ENCODE results near the gene SMIM24.

Gene SMIM24

GRCh38 chr19:3496392-3497273 lies 16.3 kb upstream of the SMIM24 start:
- no peak for DNase-seq

DNA sequence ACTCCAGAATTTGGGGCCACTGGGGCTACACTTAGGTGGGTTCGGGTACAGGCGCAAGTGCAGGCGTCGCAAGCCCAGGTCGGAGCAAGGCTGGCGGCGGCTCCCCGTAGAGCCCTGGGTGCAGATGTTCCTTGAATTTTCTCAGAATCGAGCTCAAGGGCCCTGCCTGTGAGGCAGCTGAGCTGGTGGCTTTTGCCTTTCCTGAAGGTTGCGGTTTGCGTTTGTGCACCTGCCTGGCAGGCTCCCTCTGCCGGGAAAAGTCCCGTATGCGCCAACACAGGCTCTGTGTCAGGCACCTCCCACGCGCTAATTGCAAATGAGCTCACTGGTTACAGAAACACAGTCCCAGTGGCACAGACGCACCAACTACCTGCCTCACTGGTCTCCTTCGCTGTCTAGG lies 14.2 kb upstream of the SMIM24 start:
- DNase-seq, result peak; percentile 66 to 75

- DNase-seq, result peak; percentile 67 to 75
Observed at GRCh38 chr19:3494051-3494450, 13.7 kb upstream of the SMIM24 start.

DNA sequence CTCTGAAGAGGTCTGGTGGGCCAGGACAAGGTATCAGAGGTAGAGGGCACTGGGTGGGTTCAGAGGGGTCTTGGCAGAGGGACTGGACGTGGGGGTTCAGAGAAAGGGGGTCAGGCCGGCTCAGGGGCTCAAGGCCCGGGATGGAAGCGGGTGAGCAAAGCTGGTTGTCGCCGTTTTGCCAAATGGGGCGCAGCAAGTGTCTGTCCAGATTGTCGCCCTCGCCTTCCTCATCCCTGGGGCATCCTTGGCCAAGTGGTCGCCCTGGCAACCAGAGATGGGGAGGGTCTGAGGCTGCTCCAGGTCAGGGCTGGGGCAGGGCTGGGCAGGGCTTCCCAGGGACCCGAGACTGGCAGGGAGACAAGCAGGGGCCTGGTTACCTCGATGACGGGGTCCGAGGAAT lies 13.3 kb upstream of the SMIM24 start:
- DNase-seq, result no peak

DNA sequence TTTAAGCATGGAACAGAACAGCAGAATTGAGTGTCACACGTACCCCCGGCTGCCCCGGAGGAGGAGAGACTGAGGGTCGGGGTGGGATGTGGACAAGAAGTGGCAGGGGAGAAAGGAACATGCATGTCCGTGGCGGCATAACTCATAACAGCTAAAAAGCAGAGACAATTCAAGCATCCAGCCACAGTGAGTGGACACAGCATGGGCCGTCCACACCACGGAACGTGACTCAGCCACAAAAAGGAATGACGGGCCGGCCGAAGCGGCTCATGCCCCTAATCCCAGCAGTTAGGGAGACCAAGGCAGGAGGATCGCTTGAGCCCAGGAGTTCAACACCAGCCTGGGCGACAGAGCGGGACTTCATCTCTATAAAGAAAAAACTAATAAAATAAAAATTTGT lies 12.6 kb upstream of the SMIM24 start:
- DNase-seq, result no peak

DNA sequence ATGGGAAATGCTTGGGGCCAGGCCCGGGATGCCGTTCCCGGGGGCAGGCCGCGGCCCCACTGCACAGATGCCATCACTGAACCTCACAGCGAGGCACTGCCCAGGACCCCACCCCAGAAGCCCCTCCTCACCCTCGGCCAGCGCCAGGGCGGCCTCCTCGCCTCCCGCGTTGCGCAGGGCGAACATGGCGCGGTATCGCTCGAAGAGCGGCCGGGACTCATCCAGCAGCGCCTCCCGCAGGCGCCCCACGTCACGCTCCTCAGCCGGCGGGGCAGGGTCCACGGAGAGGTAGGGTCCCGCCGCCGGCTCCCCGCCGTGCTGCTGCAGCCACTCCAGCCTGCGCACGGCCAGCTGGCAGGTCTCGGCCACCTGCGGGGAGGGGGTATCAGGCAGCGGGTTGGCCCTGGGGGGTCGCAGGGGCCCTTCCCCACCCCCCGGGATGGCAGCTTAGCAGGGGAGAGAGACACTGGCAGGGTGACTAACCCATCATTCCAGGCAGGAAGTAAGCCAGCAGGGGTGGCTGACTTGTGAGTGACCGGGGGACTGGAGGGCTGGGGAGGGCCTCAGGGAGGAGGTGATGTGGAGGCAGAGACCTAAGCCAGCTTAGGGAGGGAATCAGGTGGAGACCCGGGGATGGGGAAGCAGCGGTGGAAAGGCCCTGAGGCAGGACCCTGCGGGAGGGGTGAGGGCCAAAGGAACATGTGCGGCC lies 12.0 kb upstream of the SMIM24 start:
- DNase-seq, result no peak

DNA sequence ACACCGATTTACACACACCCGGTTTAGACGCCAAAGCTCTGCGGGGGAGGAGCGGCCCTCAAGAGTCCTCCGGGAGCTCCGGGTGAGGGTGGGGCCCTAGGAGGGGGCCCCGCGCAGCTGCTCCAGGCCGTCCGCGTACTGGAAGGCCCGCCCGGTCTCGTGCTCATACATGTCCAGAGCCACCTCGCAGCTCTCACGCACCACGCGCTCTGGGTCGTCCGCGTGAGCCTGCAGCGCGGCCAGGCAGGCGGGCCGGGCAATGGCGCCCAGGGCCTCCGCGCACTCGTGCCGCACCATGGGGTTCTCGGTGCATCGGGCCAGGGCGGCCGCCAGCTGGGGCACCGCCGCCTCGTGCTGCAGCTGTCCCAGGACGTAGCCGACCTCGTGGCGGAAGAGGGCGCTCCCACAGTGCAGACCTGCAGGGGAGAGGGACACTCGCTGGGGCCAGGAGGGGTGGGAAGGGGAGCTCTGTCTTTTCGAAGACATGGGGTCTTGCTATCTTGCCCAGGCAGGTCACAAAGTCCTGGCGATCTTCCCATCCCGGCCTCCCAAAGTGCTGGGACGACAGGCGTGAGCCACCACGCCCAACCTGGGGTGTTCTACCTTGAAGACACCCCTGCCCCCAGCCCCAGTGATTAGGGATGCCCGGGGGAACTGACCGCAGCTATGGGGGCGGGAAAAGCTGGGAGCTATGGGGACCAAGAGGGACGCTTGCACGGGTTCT lies 11.2 kb upstream of the SMIM24 start:
- no peak for DNase-seq

- DNase-seq, result no peak
Observed at GRCh38 chr19:3483226-3483628, 2.9 kb upstream of the SMIM24 start, which contains the start of gene SMIM44. TSS of gene SMIM44 (minus strand) at chr19:3483441. CDS start at chr19:3483403, 38 bp downstream.

DNA sequence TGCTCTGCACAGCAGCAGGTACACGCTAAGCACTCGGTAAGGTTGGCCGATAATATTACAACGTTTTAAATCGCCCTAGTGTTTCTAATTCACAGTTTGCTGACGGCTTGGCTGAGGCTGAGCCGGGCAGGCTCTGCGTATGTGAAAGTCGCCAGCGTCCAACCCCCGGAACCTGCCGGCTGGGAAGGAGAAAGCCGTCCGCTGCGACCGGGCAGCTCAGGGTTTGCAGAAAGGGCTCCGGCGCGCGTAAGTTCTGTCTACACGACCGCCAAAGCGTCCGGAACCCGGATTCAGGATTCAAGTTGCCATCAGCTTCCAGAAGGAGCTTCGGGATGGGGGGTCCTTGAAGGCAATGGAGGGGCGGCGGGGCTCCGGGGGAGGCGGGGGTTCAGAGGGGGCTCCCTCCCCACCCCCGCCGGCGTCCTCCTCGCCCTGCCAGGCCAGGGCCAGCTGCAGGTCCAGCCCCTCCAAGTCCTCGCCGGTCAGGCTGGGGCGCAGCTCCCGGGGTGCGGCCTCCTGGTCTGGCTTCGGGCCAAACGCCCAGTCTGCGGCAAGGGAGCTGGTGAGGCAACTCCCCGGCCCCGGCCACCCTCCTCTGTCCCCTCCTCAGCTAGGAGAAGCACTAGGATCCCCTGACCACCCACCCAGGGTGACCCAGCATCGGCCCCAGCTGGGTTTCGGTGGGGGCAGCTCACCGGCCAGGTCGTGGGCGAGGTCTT lies 2.3 kb upstream of the SMIM24 start:
- no peak for DNase-seq

DNA sequence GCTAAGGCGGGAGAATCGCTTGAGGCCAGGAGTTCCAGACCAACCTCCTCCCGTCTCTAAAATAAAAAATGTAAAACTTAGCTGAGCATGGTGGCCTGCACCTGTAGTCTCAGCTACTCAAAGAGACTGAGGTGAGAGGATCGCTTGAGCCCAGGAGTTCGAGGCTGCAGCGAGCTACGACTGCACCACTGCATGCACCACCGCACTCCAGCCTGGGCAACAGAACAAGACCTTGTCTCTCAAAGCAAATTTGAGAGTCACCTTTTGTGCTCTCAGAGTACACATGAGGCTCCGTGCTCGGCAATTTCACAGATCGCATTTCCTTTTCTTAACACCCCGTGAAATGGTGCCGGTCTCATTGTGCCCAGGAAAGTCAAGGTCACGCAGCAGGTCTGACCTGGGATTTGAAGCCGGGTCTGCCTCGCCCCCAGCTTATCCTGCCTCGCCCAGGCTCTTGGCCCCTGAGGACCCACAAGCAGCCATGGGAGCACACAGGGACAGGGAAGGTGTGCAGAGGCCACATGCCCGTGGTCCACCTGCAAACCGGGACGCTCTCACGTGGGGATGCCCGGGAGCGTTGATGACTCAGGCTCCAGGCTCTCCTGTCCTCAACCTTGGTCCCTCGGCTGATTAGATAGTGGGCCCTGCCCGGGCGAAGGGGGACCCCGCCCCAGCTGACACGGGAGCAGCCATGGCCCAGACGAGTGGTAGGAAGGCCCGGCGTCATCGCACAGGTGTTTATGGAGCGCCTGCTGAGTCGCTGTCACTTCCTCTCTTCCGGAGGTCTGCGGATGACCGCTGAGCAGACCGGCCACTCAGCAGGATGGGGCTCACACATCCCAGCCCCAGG lies 1.1 kb upstream of the SMIM24 start:
- no peak for DNase-seq

DNA sequence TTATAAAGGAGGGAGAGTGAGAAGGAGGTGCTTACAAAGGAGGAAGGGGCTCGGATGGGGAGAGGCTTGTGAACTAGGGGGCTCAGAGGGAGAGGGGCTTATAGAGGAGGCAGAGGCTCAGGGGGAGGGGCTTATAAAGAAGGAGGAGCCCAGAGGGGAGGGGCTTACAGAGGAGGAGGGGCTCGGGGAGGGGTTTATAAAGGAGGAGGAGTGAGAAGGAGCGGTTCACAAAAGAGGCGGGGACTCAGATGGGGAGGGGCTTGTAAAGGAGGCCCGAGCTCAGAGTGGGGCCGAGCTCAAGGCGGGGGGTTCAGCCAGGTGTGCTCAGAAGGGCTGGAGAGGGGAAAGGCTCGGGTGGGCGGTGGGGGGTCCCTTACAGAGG lies 500 bp downstream of the SMIM24 start:
- DNase-seq, result peak; percentile 58 to 60

DNA sequence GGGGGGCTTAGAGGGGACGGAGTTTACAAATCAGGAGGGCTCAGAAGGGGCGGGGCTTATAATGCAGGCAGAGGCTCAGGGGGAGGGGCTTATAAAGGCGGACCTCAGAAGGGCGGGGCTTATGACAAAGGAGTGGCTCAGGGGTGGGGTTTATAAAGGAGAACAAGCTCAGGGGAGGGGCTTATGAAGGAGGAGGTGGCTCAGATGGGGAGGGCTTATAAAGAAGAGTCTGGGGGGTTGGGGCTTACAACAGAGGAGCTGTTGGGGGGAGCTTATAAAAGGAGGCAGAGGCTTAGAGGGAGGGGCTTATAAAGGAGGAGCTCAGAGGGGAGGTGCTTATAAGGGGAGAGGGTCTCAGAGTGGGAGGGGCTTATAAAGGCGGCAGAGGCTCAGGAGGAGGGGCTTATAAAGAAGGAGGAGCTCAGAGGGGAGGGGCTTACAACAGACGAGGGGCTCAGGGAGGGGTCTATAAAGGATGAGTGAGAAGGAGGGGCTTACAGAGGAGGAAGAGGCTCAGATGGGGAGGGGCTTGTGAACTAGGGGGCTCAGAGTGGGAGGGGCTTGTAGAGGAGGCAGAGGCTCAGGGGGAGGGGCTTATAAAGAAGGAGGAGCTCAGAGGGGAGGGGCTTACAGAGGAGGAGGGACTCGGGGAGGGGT lies 1.0 kb downstream of the SMIM24 start:
- peak; percentile 58 to 69 for DNase-seq

- DNase-seq, result no peak
Observed at GRCh38 chr19:3478409-3479176, 1.7 kb downstream of the SMIM24 start.

- no peak for DNase-seq
Observed at GRCh38 chr19:3477951-3478350, 2.4 kb downstream of the SMIM24 start.

GRCh38 chr19:3477506-3477905 lies 2.8 kb downstream of the SMIM24 start:
- DNase-seq, result no peak

DNA sequence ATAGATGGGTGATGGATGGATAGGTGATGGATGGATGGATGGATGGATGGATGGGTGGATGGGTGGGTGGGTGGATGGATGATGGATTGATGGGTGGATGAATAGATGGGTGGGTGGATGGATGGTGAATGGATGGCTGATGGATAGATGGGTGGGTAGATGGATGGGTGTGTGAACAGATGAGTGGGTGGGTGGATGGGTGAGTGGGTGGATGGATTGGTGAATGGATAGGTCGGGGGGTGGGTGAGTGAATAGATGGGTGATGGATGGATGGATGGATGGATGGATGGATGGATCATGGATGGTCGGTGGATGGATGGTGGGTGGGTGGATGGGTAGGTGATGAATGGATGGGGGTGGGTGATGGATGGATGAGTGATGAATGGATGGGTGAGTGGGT lies 3.5 kb downstream of the SMIM24 start:
- DNase-seq, result no peak

- no peak for DNase-seq
Observed at GRCh38 chr19:3475449-3475848, 4.9 kb downstream of the SMIM24 start.

GRCh38 chr19:3474614-3475013 lies 5.7 kb downstream of the SMIM24 start:
- no peak for DNase-seq

- DNase-seq, result no peak
Observed at GRCh38 chr19:3474010-3474409, 6.3 kb downstream of the SMIM24 start.

DNA sequence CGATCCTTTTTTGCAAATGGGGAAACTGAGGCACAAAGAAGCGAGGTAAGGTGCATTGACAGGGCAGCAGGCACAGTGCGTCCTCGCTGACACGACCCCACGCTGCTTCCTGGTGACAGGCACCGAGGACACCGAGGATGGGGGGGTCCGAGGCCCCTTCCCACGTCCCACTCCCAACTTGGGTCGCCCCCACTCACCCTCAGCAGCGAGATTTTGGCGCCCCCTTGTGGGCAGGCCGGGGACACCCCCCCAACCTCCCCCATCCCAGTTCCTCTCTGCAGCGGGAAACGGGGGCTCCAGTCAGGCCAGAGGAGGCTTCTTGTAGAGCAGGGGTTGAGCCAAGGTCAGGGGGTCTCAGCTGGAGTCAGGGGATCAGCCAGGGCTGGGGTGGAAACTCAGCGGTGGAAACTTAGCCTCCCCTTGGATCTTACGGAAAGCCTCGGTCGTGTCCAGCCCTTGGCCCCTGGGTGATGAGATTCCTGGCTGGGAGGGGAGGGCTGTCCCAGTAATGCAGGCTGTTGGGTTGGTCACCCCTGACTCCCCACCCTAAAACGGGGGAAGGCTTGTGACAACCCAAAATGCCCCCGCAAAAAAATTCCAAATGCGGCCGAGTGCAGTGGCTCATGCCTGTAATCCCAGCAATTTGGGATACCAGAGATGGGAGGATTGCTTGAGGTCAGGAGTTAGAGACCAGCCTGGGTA lies 8.2 kb downstream of the SMIM24 start:
- peak; percentile 61 to 63 for DNase-seq

All from activated T-cell treated with anti-CD3 and anti-CD28 coated beads, Interleukin-2, amount 50 U/mL, for 48 hours (primary cell).